ENCODE results near the gene YARS2.
"Not testable (repeated sequence)": the region's sequence is repeated elsewhere in the genome, so short reads cannot be mapped to it uniquely, and the experiment has no call there.

- not testable (repeated sequence) for TF ChIP-seq CREB1 (CRISPR knock-in tag; IDR thresholded peaks at IDR 0.05; ENCODE audit: low read depth); EZH2 (IDR thresholded peaks at IDR 0.05; ENCODE audit: low read depth, unreplicated experiment); CTCF (conservative IDR thresholded peaks at IDR 0.05; ENCODE audit: low read depth in 2 of 2); NANOG (IDR thresholded peaks at IDR 0.05; ENCODE audit: borderline replicate concordance); EZH2phosphoT487 (IDR thresholded peaks at IDR 0.05; ENCODE audit: unreplicated experiment); REST (IDR thresholded peaks at IDR 0.05; ENCODE audit: unreplicated experiment); POLR2AphosphoS5 (IDR thresholded peaks at IDR 0.05; ENCODE audit: low read depth); ZNF462 (CRISPR knock-in tag; IDR thresholded peaks at IDR 0.05); ETS1 (IDR thresholded peaks at IDR 0.05); JUNB (IDR thresholded peaks at IDR 0.05; ENCODE audit: unreplicated experiment); STAT1 (IDR thresholded peaks at IDR 0.05; ENCODE audit: unreplicated experiment); ZNF331 (CRISPR knock-in tag; IDR thresholded peaks at IDR 0.05; ENCODE audit: low read depth); ZNF114 (CRISPR knock-in tag; IDR thresholded peaks at IDR 0.05)
These were observed 56.3 kb downstream of the YARS2 start for GRCh38 chr12:32699437-32699836.
